HepG2 (cell line): ENCODE measurements around the gene CYSTM1. TPM values are rescaled to one million over a fixed set of nuclear protein-coding genes. Genes with fewer than 3 reads are reported as not detected.

Experiments used
- ATAC-seq: fragments of 200-7000 bp; cut with Tn5 transposase; 3 replicates; pipeline ENCODE4 v1.9.1; 2020; ENCODE audit warnings: mild to moderate bottlenecking, moderate library complexity
- BruUV-seq: library from RNA; stranded (reverse); fragments of 400-500 nt; replicated peaks from 2 replicates; lab custom pipeline; 2021; lab: Mats Ljungman, UMichigan
- CTCF ChIA-PET: fragments of 300-600 bp; formaldehyde crosslinking; extraction: SDS; loops from one replicate; lab custom pipeline; 2021; ENCODE audit warnings: low total read pairs, inconsistent platforms, low intra/inter-chr PET ratio; lab: Yijun Ruan, JAX
- POLR2A ChIA-PET: fragments of 350-600 bp; sonication (Branson Sonifier 250); formaldehyde crosslinking; loops from one replicate; lab custom pipeline; 2020; ENCODE audit warnings: antibody characterized with exemption, inconsistent platforms; lab: Yijun Ruan, JAX
- DNase-seq: peaks from one replicate; pipeline ENCODE4 v3.0.0-alpha.2; 2015; ENCODE audit warnings: low spot score
- FAIRE-seq: peaks from 3 replicates; lab custom pipeline; 2011; peaks lifted over from hg19 to GRCh38; lab: Jason Lieb, UNC
- H2AFZ ChIP-seq: one replicate; pipeline ENCODE4 v1.6.1; 2011; ENCODE audit warnings: low read length, inconsistent platforms
- H3K27ac ChIP-seq: fragments of 300-600 bp; 3 replicates; pipeline ENCODE4 v1.8.0; 2011; ENCODE audit warnings: mixed run types, mild to moderate bottlenecking, mixed read lengths, low read length, inconsistent platforms; ENCODE audit not compliant: insufficient read depth; ENCODE audit errors: extremely low read length
- H3K27me3 ChIP-seq, 2 experiments: fragments of 200-600 bp in 1 of 2; 2 replicates in 1 of 2; 3 replicates in 1 of 2; pipeline versions ENCODE4 v1.6.0 to v1.8.0; 2011; ENCODE audit warnings: low read length in 2 of 2, mild to moderate bottlenecking in 2 of 2, moderate library complexity in 2 of 2, inconsistent platforms in 1 of 2; ENCODE audit not compliant: insufficient read depth in 2 of 2, control insufficient read depth in 1 of 2
- H3K36me3 ChIP-seq, 2 experiments: fragments of 200-600 bp in 1 of 2; replicated peaks in 1 of 2; 2 replicates in 1 of 2; 3 replicates in 1 of 2; pipeline versions ENCODE4 v1.5.1 to v1.8.0; 2011; ENCODE audit warnings: low read length in 2 of 2, inconsistent platforms in 1 of 2; ENCODE audit not compliant: insufficient read depth in 2 of 2, control insufficient read depth in 1 of 2
- H3K4me1 ChIP-seq: 2 replicates; pipeline ENCODE4 v1.5.1; 2012; ENCODE audit warnings: low read length, inconsistent platforms; ENCODE audit not compliant: insufficient read depth
- H3K4me2 ChIP-seq: 2 replicates; pipeline ENCODE4 v1.6.0; 2011; ENCODE audit warnings: low read depth, low read length, inconsistent platforms
- H3K4me3 ChIP-seq, 3 experiments: fragments of 200-600 bp in 1 of 3; sonication (generic), shearing (Covaris generic) in 1 of 3; replicated peaks in 1 of 3; 2 replicates each; pipeline ENCODE4 v1.5.1; 2011 to 2016; ENCODE audit warnings: low read length in 3 of 3, inconsistent platforms in 2 of 3, low read depth in 2 of 3, mild to moderate bottlenecking in 2 of 3, control low read depth in 1 of 3, mixed read lengths in 1 of 3; ENCODE audit not compliant: insufficient read depth in 1 of 3
- H3K79me2 ChIP-seq: one replicate; pipeline ENCODE4 v1.6.1; 2011; ENCODE audit warnings: low read length, inconsistent platforms; ENCODE audit not compliant: insufficient read depth
- H3K9ac ChIP-seq: 2 replicates; pipeline ENCODE4 v1.6.0; 2011; ENCODE audit warnings: mild to moderate bottlenecking, low read depth, low read length, inconsistent platforms; ENCODE audit not compliant: insufficient read depth
- H3K9me3 ChIP-seq: 2 replicates; pipeline ENCODE4 v1.5.1; 2012; ENCODE audit warnings: mild to moderate bottlenecking, low read length
- H4K20me1 ChIP-seq: 2 replicates; pipeline ENCODE4 v1.6.0; 2011; ENCODE audit warnings: inconsistent platforms, mild to moderate bottlenecking, low read length, moderate library complexity; ENCODE audit not compliant: insufficient read depth
- MBNL3 ChIP-seq: fragments of 250-450 bp; sonication (Bioruptor Pico); conservative IDR thresholded peaks from 2 replicates; pipeline ENCODE4 v1.8.0; 2022; ENCODE audit warnings: mild to moderate bottlenecking, inconsistent platforms
- NFE2L1 ChIP-seq: sonication (generic); formaldehyde crosslinking; IDR thresholded peaks from 2 replicates; pipeline ENCODE4 v1.4.0; 2020; ENCODE audit warnings: missing genetic modification reagents, mild to moderate bottlenecking, borderline replicate concordance
- STAT5B ChIP-seq: sonication (generic); formaldehyde crosslinking; IDR thresholded peaks from 2 replicates; pipeline ENCODE4 v1.4.0; 2020; ENCODE audit warnings: missing genetic modification reagents
- TCF7L2 ChIP-seq: IDR thresholded peaks from 2 replicates; pipeline ENCODE4 v1.6.1; 2011; ENCODE audit warnings: mild to moderate bottlenecking, low read depth, low read length, moderate library complexity
- ZNF296 ChIP-seq: sonication (generic); formaldehyde crosslinking; conservative IDR thresholded peaks from 2 replicates; pipeline ENCODE4 v1.5.0; 2020; ENCODE audit warnings: mild to moderate bottlenecking, missing genetic modification reagents
- ZNF460 ChIP-seq: sonication (generic); formaldehyde crosslinking; IDR thresholded peaks from 2 replicates; pipeline ENCODE4 v1.5.1; 2020; ENCODE audit warnings: missing genetic modification reagents, mild to moderate bottlenecking, borderline replicate concordance
- ZNF577 ChIP-seq: sonication (generic); formaldehyde crosslinking; IDR thresholded peaks from 2 replicates; pipeline ENCODE4 v1.4.0; 2020; ENCODE audit warnings: mild to moderate bottlenecking, low read depth, missing genetic modification reagents, borderline replicate concordance
- WGBS: methylation state at CpG from one replicate; pipeline ENCODE4 v1.1.6; 2017; ENCODE audit warnings: low lambda C conversion rate; 5-methylcytosine and 5-hydroxymethylcytosine counted together
- in situ Hi-C: cut with HindIII; loops from 2 replicates; pipeline ENCODE4 v1.10.0; 2017; ENCODE audit warnings: low pct_unique_long_range_greater_than_20kb; ENCODE audit not compliant: extremely low pct_ligation_motif_present
- intact Hi-C: fragments of 100-400 bp; cut with micrococcal nuclease; formaldehyde crosslinking; loops from one replicate; pipeline ENCODE4 v1.10.0; 2022; ENCODE audit not compliant: unreplicated experiment
- polyA plus RNA-seq, 8 experiments: library from polyadenylated mRNA; depleted of rRNA in 3 of 8; stranded (reverse) in 7 of 8; unstranded in 1 of 8; fragments of >200 nt; fragmentation: Illumina TruSeq in 4 of 8; extraction: Trizol in 4 of 8; gene quantifications; 2 replicates each; pipeline versions ENCODE4 v1.2.1 to v1.2.3, GENCODE V29; 2011 to 2016; ENCODE audit warnings: low read depth in 4 of 8, missing spikeins in 1 of 8, mixed read lengths in 1 of 8; ENCODE audit not compliant: insufficient read depth in 1 of 8
- total RNA-seq, 5 experiments: library from RNA; depleted of rRNA; stranded (reverse); fragments of >200 nt; fragmentation: Illumina TruSeq; extraction: Trizol; gene quantifications; 2 replicates each; pipeline ENCODE4 v1.2.3, GENCODE V29; 2016; ENCODE audit warnings: low read depth in 1 of 5
- TF ChIP-seq, protein P1 (sequence below): sonication (generic); formaldehyde crosslinking; IDR thresholded peaks from 2 replicates; pipeline ENCODE4 v1.4.0; 2020; ENCODE audit warnings: missing genetic modification reagents, borderline replicate concordance
- TF ChIP-seq, protein P2 (sequence below): sonication (generic); formaldehyde crosslinking; IDR thresholded peaks from 2 replicates; pipeline ENCODE4 v1.4.0; 2020; ENCODE audit warnings: mild to moderate bottlenecking, missing genetic modification reagents
- TF ChIP-seq, protein P3 (sequence below): sonication (generic); formaldehyde crosslinking; conservative IDR thresholded peaks from 2 replicates; pipeline ENCODE4 v1.4.0; 2020; ENCODE audit warnings: missing genetic modification reagents

The CYSTM1 gene
- total and polyA plus RNA-seq, 2 of the 13 experiments (the other 11 are each of a cell fraction or from before 2014, with no cell fraction given): 40.0 to 73.4 TPM

DNA sequence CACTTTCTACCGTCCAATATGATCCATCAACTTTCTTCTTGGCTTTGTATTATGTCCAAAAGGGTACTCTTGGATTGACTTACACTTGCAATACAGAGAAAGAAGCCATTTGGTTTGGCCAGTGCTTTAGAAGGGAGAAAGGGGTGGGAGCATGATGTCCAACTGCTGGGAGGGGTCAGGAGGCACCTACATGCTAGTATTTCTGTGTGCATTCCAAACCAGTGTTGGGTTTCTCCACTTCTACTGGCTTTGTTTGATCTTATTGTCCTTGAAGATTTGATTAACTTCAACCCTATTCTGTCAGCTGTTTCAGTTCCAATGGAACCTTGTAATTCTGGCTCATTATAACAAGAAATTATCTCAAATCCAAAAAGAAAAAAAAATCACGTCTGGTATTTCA, 27.6 kb downstream of the CYSTM1 start:
- intact Hi-C loops: no loop called here
- BruUV-seq: no TSS peak
- Histone ChIP-seq H3K36me3 (peaks cover 3 to 5% of the 10 kb centered on the region in 2 experiments; a peak in 1 of 5 replicates), H3K27me3 (no peaks in the 10 kb centered on the region), H3K4me2 (no peak overlapping the region), H2AFZ (no peak overlapping the region), H3K4me1 (peaks cover 27% of the 10 kb centered on the region), H3K9me3 (no peaks in the 10 kb centered on the region), H4K20me1 (no peaks in the 10 kb centered on the region), H3K79me2 (peaks cover 3% of the 10 kb centered on the region), H3K9ac (no peak overlapping the region), H3K4me3 (no peak overlapping the region), H3K27ac (no peak overlapping the region)
- CTCF ChIA-PET: no interaction called here
- in situ Hi-C loops: no loop called here
- ATAC-seq (no peak), DNase-seq (no peak), FAIRE-seq (no peak)
- TF ChIP-seq ZNF577 (CRISPR knock-in tag) (no peak), MBNL3 (CRISPR knock-in tag) (no peak), STAT5B (no peak), ZNF460 (no peak), NFE2L1 (CRISPR knock-in tag) (no peak), TCF7L2 (no peak), ZNF296 (CRISPR knock-in tag) (no peak)
- TF ChIP-seq, protein P1, sequence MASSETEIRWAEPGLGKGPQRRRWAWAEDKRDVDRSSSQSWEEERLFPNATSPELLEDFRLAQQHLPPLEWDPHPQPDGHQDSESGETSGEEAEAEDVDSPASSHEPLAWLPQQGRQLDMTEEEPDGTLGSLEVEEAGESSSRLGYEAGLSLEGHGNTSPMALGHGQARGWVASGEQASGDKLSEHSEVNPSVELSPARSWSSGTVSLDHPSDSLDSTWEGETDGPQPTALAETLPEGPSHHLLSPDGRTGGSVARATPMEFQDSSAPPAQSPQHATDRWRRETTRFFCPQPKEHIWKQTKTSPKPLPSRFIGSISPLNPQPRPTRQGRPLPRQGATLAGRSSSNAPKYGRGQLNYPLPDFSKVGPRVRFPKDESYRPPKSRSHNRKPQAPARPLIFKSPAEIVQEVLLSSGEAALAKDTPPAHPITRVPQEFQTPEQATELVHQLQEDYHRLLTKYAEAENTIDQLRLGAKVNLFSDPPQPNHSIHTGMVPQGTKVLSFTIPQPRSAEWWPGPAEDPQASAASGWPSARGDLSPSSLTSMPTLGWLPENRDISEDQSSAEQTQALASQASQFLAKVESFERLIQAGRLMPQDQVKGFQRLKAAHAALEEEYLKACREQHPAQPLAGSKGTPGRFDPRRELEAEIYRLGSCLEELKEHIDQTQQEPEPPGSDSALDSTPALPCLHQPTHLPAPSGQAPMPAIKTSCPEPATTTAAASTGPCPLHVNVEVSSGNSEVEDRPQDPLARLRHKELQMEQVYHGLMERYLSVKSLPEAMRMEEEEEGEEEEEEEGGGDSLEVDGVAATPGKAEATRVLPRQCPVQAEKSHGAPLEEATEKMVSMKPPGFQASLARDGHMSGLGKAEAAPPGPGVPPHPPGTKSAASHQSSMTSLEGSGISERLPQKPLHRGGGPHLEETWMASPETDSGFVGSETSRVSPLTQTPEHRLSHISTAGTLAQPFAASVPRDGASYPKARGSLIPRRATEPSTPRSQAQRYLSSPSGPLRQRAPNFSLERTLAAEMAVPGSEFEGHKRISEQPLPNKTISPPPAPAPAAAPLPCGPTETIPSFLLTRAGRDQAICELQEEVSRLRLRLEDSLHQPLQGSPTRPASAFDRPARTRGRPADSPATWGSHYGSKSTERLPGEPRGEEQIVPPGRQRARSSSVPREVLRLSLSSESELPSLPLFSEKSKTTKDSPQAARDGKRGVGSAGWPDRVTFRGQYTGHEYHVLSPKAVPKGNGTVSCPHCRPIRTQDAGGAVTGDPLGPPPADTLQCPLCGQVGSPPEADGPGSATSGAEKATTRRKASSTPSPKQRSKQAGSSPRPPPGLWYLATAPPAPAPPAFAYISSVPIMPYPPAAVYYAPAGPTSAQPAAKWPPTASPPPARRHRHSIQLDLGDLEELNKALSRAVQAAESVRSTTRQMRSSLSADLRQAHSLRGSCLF (CRISPR knock-in tag): no peak
- TF ChIP-seq, protein P2, sequence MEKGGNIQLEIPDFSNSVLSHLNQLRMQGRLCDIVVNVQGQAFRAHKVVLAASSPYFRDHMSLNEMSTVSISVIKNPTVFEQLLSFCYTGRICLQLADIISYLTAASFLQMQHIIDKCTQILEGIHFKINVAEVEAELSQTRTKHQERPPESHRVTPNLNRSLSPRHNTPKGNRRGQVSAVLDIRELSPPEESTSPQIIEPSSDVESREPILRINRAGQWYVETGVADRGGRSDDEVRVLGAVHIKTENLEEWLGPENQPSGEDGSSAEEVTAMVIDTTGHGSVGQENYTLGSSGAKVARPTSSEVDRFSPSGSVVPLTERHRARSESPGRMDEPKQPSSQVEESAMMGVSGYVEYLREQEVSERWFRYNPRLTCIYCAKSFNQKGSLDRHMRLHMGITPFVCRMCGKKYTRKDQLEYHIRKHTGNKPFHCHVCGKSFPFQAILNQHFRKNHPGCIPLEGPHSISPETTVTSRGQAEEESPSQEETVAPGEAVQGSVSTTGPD (CRISPR knock-in tag): no peak
- TF ChIP-seq, protein P3, sequence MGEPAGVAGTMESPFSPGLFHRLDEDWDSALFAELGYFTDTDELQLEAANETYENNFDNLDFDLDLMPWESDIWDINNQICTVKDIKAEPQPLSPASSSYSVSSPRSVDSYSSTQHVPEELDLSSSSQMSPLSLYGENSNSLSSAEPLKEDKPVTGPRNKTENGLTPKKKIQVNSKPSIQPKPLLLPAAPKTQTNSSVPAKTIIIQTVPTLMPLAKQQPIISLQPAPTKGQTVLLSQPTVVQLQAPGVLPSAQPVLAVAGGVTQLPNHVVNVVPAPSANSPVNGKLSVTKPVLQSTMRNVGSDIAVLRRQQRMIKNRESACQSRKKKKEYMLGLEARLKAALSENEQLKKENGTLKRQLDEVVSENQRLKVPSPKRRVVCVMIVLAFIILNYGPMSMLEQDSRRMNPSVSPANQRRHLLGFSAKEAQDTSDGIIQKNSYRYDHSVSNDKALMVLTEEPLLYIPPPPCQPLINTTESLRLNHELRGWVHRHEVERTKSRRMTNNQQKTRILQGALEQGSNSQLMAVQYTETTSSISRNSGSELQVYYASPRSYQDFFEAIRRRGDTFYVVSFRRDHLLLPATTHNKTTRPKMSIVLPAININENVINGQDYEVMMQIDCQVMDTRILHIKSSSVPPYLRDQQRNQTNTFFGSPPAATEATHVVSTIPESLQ (CRISPR knock-in tag): no peak
- POLR2A ChIA-PET: no interaction called here
- 97% methylated on average over 2 of the region's 2 CpGs for WGBS
